GM08714 (cell line): ENCODE measurements around the gene UBL7.

ENCODE experiments used
- H3K4me3 ChIP-seq: fragments of 200-500 bp; sonication (Bioruptor generic); 2 replicates; pipeline ENCODE4 v1.5.1; 2014; ENCODE audit warnings: mild to moderate bottlenecking, low read length, inconsistent platforms
- ZNF274 ChIP-seq: IDR thresholded peaks from 2 replicates; pipeline ENCODE4 v1.6.1; 2012; ENCODE audit warnings: mild to moderate bottlenecking, low read depth, low read length

The UBL7 gene

DNA sequence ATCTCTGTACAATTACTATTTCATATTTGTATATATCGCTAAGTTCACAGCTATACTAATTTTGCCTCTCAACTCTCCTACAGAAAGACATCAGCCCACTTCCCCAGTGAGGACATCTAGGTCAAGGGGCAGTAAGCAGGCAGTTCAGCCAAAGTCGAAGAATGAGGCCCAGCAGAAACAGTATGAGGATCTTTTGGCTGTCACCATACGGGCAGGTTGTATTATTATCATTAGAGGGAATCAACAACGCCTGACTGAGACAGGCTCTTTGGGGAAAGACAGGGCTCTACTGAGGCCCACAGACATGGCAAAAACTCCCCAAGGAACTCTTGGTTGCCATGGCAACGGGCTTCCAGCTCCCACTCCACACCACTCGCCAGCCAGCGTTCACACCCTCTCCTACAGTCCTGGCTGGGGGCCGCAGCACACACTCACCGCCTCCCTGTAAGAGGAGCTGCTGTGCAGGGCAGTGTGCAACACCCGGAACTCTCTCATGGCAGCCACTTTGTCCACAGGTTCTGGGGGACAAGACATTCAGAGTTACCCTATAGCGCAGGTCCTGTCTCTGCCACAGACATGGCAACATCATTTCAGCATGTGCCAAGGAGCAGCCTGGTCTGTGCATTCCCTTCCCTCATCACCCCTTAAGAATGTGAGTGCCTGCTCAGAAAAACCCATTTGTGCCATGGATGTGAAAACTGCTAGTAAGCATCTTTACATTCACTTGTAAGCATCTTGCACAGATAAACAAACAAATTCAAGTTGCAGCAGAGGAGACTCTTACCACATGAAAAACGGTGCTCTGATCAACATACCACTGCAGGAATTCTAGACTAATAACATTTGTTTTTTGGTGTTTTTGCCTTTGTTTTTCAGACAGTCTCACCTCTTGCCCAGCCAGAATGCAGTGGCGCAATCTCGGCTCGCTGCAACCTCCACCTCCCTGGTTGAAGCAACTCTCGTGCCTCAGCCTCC, 8.8 kb downstream of the UBL7 start:
- no peak overlapping the region for H3K4me3 ChIP-seq
- TF ChIP-seq ZNF274, result no peak

GRCh38 chr15:74451322-74451721, 9.6 kb downstream of the UBL7 start:
- TF ChIP-seq ZNF274, result no peak
- no peak overlapping the region for H3K4me3 ChIP-seq

GRCh38 chr15:74449643-74450205, 11.2 kb downstream of the UBL7 start:
- no peak for TF ChIP-seq ZNF274
- no peak overlapping the region for H3K4me3 ChIP-seq

GRCh38 chr15:74449095-74449494, 11.9 kb downstream of the UBL7 start:
- no peak for TF ChIP-seq ZNF274
- no peak overlapping the region for H3K4me3 ChIP-seq

GRCh38 chr15:74445816-74446763, 14.9 kb downstream of the UBL7 start:
- no peak for TF ChIP-seq ZNF274
- H3K4me3 ChIP-seq, result no peak overlapping the region

- TF ChIP-seq ZNF274, result no peak
These were observed 16.6 kb downstream of the UBL7 start for GRCh38 chr15:74444106-74445062.

GRCh38 chr15:74443100-74443909, 17.7 kb downstream of the UBL7 start:
- no peak for TF ChIP-seq ZNF274
- H3K4me3 ChIP-seq, result no peak overlapping the region

More at GRCh38 chr15:74444106-74445062, 16.6 kb downstream of the UBL7 start:
- no peak overlapping the region for H3K4me3 ChIP-seq

DNA sequence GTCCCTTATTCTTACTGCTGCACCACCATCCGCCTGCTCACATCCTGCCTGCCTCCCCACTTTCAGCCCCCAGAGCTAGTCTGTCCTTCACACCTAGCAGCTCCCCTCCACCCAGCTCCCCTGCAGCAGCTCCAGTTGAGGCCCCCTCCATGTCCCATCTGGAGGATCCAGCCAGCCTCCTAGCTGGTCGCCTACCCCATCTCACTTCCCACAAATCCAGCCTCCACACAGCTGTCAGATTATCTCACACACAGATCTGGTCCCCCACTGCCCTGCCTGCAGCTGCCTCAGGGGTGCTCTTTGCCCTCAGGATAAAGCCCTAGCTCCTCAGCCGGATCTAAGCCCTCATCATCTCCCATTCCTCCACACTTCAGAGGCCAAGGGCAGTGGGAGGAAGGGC, 18.4 kb downstream of the UBL7 start:
- TF ChIP-seq ZNF274, result no peak
- no peak overlapping the region for H3K4me3 ChIP-seq

DNA sequence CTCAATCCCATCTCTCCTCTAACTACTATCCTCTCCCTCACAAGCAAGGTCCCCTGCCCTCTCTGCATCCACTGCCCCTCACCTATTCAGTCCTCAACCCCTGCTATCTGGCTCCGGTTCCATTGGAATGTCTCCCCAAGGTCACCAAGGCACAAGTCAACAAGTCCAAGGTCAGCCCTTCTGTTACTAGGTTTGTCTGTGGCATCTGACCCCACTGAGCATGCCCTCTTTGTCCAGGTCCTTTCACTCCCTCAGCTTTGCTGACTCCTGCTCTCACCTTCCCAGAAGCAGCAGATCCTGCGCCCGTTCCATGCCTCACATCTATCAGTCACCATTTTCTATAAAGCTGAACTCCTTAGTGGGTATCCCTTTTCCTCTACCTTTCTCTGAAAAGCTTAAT, 18.9 kb downstream of the UBL7 start:
- no peak overlapping the region for H3K4me3 ChIP-seq
- TF ChIP-seq ZNF274, result no peak

DNA sequence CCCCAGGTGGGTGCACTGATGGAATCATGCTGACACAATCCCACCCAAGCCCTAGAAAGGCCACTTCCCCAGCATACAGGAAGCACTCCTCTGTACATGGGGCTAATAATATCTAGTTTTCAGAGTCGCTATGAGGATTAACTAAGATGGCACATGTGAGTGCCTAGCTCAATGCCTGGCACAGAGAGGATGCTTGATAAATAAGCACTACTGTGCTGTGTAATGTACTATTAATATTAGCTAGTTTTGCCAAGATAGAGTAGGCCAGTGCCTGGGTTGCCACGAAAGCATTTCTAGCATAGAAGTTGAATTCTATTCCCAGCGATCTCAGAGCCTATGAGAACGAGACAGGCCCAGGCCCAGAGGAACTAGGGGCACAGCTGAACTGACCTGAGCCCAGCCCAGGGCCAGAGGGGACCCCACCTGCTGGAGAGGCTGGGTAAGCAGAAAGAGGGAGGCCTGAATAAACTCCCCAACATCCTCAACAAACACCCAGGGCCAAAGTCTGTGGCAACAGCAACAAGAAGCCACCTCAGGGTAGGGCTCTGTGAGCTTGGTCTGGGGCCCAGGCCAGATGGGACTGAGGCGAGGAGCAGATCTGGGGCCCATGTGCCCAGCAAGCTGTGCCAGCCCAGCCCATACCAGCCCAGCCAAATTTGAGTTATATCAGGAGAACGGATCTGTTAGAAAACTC, 19.6 kb downstream of the UBL7 start:
- no peak overlapping the region for H3K4me3 ChIP-seq
- no peak for TF ChIP-seq ZNF274

DNA sequence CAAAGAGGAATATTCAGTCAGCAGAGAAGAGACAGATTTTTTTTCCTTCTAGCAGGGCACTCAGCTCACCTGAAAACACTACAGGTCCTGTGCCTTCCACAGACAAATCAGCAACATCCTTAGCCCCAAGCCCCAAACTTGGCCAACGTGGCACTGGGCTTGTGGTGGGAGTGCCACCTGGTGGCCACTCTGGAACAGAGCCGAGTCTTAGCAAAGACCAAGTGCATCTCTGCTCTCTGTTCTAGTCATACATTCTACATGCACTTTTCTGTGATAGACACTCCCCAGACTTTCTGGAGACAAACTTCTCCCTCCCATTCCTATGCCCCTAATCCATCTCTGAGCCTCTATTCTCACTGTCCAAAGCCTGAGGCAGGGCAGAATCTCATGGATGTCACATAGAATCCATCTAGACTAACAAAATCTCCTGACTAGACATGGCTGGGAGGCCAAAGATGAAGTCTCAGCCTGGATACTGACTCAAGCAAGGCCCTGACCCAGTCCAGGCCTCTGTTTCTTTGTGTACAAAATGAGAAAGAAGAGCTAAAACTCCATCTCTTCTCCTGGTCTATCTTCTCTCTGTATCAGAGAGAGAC, 22.1 kb downstream of the UBL7 start:
- H3K4me3 ChIP-seq, result no peak overlapping the region
- TF ChIP-seq ZNF274, result no peak
